Measurements from ENCODE around the gene SH2D3A.

GRCh38 chr19:6723108-6723618 lies 44.1 kb downstream of the SH2D3A start:
- TF ChIP-seq, protein P1, sequence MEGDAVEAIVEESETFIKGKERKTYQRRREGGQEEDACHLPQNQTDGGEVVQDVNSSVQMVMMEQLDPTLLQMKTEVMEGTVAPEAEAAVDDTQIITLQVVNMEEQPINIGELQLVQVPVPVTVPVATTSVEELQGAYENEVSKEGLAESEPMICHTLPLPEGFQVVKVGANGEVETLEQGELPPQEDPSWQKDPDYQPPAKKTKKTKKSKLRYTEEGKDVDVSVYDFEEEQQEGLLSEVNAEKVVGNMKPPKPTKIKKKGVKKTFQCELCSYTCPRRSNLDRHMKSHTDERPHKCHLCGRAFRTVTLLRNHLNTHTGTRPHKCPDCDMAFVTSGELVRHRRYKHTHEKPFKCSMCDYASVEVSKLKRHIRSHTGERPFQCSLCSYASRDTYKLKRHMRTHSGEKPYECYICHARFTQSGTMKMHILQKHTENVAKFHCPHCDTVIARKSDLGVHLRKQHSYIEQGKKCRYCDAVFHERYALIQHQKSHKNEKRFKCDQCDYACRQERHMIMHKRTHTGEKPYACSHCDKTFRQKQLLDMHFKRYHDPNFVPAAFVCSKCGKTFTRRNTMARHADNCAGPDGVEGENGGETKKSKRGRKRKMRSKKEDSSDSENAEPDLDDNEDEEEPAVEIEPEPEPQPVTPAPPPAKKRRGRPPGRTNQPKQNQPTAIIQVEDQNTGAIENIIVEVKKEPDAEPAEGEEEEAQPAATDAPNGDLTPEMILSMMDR (IDR thresholded peaks at IDR 0.05 in 8 of 11, conservative IDR thresholded peaks at IDR 0.05 in 3 of 11): no peak
- no peak for TF ChIP-seq POLR2A (IDR thresholded peaks at IDR 0.05)
- no peak for TF ChIP-seq POLR2AphosphoS5 (IDR thresholded peaks at IDR 0.05)

Data from spleen (tissue), 7 donors.